Panc1 (cell line): Measurements from ENCODE around the gene ANKRD55. TPM values are rescaled to one million over a fixed set of nuclear protein-coding genes. Genes with fewer than 3 reads are reported as not detected.

ENCODE experiments used
- ATAC-seq: fragments of 200-7000 bp; cut with Tn5 transposase; 2 replicates; pipeline ENCODE4 v1.9.1; 2020; ENCODE audit warnings: mild to moderate bottlenecking, moderate library complexity
- BruUV-seq: library from RNA; stranded (reverse); fragments of 400-500 nt; replicated peaks from 2 replicates; lab custom pipeline; 2021; lab: Mats Ljungman, UMichigan
- CTCF ChIA-PET: fragments of 300-600 bp; sonication (Branson Sonifier 250); formaldehyde crosslinking; loops from one replicate; lab custom pipeline; 2022; ENCODE audit warnings: antibody characterized with exemption; lab: Charles Lee
- POLR2A ChIA-PET: fragments of 300-600 bp; sonication (Branson Sonifier 250); formaldehyde crosslinking; loops from one replicate; lab custom pipeline; 2022; ENCODE audit warnings: antibody characterized with exemption; lab: Charles Lee
- DNase-seq: peaks from one replicate; pipeline ENCODE4 v3.0.0-alpha.2; 2010; ENCODE audit warnings: low read depth, low spot score
- H3K27ac ChIP-seq: 2 replicates; pipeline ENCODE4 v1.5.1; 2011; ENCODE audit warnings: mild to moderate bottlenecking, low read length, inconsistent platforms
- H3K27me3 ChIP-seq: fragments of 200-500 bp; sonication (Bioruptor generic); 2 replicates; pipeline ENCODE4 v1.6.0; 2014; ENCODE audit warnings: low read length, inconsistent platforms; ENCODE audit not compliant: control insufficient read depth, insufficient read depth
- H3K36me3 ChIP-seq: fragments of 200-500 bp; sonication (Bioruptor generic); 2 replicates; pipeline ENCODE4 v1.5.1; 2014; ENCODE audit warnings: inconsistent platforms, mild to moderate bottlenecking, low read length, moderate library complexity; ENCODE audit not compliant: control insufficient read depth, insufficient read depth
- H3K4me1 ChIP-seq: 2 replicates; pipeline ENCODE4 v1.5.1; 2011; ENCODE audit warnings: inconsistent platforms, mild to moderate bottlenecking, low read length, moderate library complexity; ENCODE audit not compliant: control insufficient read depth, insufficient read depth
- H3K4me3 ChIP-seq, 2 experiments: 2 replicates each; pipeline ENCODE4 v1.5.1; 2011 to 2012; ENCODE audit warnings: low read depth in 2 of 2, low read length in 2 of 2, mild to moderate bottlenecking in 2 of 2, inconsistent platforms in 1 of 2, moderate library complexity in 1 of 2
- H3K9me3 ChIP-seq: fragments of 200-500 bp; sonication (Bioruptor generic); 2 replicates; pipeline ENCODE4 v1.5.1; 2014; ENCODE audit warnings: low read depth, mild to moderate bottlenecking, inconsistent platforms, low read length, moderate library complexity; ENCODE audit not compliant: control insufficient read depth, insufficient read depth
- POLR2AphosphoS5 ChIP-seq: IDR thresholded peaks from 2 replicates; pipeline ENCODE4 v1.6.1; 2012; ENCODE audit warnings: mild to moderate bottlenecking, low read depth, low read length, moderate library complexity
- SIN3A ChIP-seq: IDR thresholded peaks from 2 replicates; pipeline ENCODE4 v1.6.1; 2012; ENCODE audit warnings: low read depth, mild to moderate bottlenecking, low read length, moderate library complexity, borderline replicate concordance; ENCODE audit not compliant: insufficient read depth
- TCF7L2 ChIP-seq: IDR thresholded peaks from 2 replicates; pipeline ENCODE4 v1.6.1; 2011; ENCODE audit warnings: mild to moderate bottlenecking, low read depth, low read length, inconsistent platforms
- in situ Hi-C: cut with HindIII; loops from 2 replicates; pipeline ENCODE4 v1.10.0; 2016; ENCODE audit warnings: low sequenced_read_pairs, low pct_unique_long_range_greater_than_20kb
- intact Hi-C: fragments of 100-400 bp; cut with micrococcal nuclease; formaldehyde crosslinking; loops from one replicate; pipeline ENCODE4 v1.10.0; 2022; ENCODE audit not compliant: unreplicated experiment
- total RNA-seq: library from RNA; stranded (reverse); gene quantifications from one replicate; pipeline ENCODE4 v1.2.1, GENCODE V29; 2021; ENCODE audit not compliant: unreplicated experiment
- TF ChIP-seq, protein P1 (sequence below): fragments of 450-650 bp; IDR thresholded peaks from 2 replicates; pipeline ENCODE4 v1.5.1; 2017; ENCODE audit warnings: mild to moderate bottlenecking
- TF ChIP-seq, protein P2 (sequence below), 2 experiments: IDR thresholded peaks; 2 replicates each; pipeline ENCODE4 v1.6.1; 2011 to 2012; ENCODE audit warnings: low read depth in 2 of 2, control low read depth in 1 of 2, low read length in 1 of 2, mild to moderate bottlenecking in 1 of 2, moderate library complexity in 1 of 2; ENCODE audit not compliant: insufficient read depth in 1 of 2

The ANKRD55 gene
- total RNA-seq, 1 experiment from 2014 or later = not detected

DNA sequence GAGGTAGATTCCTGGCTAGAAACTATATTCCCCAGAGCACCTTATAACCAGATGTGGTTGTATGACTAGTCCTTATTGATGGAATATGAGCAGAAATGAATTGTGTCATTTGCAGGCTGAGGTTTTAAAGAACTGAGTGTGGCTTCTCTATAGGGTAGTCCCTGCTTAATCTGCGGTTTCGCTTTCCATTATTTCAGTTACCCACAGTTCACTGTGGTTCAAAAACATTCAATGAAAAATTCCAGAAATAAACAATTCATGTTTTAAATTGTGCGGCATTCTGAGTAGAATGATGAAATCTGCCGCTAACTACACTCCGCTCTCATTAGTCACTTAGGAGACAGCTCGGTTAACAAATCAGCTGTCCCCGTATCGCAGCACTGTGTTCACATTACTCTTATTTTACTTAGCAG is 65.1 kb downstream of the ANKRD55 start:
- TF ChIP-seq POLR2AphosphoS5 (no peak), SIN3A (no peak), TCF7L2 (no peak)
- Histone ChIP-seq H3K27me3 (no peaks in the 10 kb centered on the region), H3K4me1 (no peaks in the 10 kb centered on the region), H3K36me3 (no peaks in the 10 kb centered on the region), H3K4me3 (no peak overlapping the region), H3K9me3 (no peaks in the 10 kb centered on the region), H3K27ac (no peak overlapping the region)
- ATAC-seq (no peak), DNase-seq (no peak)
- intact Hi-C loops = no loop called here
- ChIA-PET POLR2A (no interaction called here), CTCF (no interaction called here)
- in situ Hi-C loops = no loop called here
- BruUV-seq = no TSS peak

DNA sequence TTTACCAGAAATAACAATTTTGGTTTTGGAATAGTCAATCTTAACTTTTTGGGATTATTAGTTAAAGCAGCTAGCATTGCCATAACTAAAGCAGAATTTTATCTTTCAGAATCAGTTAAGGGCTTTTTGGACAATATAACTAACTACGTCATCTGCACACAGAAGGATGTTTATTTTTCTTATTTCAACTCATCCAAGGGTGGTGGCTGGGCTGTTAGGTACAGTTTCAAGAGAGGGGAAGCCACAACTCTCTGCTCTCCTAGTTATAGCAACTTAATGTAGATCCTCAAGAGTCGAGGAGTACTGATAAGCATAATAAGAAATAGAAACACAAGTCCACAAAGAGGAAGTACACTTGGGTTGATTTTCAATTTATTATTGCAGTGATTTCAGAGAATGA is 65.6 kb downstream of the ANKRD55 start:
- intact Hi-C loops (no loop called here), in situ Hi-C loops (no loop called here)
- ChIA-PET POLR2A (no interaction called here), CTCF (no interaction called here)
- no peaks in the 10 kb centered on the region for H3K4me1 ChIP-seq
- H3K9me3 ChIP-seq = no peaks in the 10 kb centered on the region
- H3K36me3 ChIP-seq = no peaks in the 10 kb centered on the region
- H3K27me3 ChIP-seq = no peaks in the 10 kb centered on the region
- H3K27ac ChIP-seq = no peak overlapping the region
- no peak for TF ChIP-seq TCF7L2
- no peak for TF ChIP-seq SIN3A
- TF ChIP-seq POLR2AphosphoS5 = no peak
- TF ChIP-seq, protein P1, sequence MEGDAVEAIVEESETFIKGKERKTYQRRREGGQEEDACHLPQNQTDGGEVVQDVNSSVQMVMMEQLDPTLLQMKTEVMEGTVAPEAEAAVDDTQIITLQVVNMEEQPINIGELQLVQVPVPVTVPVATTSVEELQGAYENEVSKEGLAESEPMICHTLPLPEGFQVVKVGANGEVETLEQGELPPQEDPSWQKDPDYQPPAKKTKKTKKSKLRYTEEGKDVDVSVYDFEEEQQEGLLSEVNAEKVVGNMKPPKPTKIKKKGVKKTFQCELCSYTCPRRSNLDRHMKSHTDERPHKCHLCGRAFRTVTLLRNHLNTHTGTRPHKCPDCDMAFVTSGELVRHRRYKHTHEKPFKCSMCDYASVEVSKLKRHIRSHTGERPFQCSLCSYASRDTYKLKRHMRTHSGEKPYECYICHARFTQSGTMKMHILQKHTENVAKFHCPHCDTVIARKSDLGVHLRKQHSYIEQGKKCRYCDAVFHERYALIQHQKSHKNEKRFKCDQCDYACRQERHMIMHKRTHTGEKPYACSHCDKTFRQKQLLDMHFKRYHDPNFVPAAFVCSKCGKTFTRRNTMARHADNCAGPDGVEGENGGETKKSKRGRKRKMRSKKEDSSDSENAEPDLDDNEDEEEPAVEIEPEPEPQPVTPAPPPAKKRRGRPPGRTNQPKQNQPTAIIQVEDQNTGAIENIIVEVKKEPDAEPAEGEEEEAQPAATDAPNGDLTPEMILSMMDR = no peak
- TF ChIP-seq, protein P2, sequence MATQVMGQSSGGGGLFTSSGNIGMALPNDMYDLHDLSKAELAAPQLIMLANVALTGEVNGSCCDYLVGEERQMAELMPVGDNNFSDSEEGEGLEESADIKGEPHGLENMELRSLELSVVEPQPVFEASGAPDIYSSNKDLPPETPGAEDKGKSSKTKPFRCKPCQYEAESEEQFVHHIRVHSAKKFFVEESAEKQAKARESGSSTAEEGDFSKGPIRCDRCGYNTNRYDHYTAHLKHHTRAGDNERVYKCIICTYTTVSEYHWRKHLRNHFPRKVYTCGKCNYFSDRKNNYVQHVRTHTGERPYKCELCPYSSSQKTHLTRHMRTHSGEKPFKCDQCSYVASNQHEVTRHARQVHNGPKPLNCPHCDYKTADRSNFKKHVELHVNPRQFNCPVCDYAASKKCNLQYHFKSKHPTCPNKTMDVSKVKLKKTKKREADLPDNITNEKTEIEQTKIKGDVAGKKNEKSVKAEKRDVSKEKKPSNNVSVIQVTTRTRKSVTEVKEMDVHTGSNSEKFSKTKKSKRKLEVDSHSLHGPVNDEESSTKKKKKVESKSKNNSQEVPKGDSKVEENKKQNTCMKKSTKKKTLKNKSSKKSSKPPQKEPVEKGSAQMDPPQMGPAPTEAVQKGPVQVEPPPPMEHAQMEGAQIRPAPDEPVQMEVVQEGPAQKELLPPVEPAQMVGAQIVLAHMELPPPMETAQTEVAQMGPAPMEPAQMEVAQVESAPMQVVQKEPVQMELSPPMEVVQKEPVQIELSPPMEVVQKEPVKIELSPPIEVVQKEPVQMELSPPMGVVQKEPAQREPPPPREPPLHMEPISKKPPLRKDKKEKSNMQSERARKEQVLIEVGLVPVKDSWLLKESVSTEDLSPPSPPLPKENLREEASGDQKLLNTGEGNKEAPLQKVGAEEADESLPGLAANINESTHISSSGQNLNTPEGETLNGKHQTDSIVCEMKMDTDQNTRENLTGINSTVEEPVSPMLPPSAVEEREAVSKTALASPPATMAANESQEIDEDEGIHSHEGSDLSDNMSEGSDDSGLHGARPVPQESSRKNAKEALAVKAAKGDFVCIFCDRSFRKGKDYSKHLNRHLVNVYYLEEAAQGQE (IDR thresholded peaks at IDR 0.05; ENCODE audit: insufficient read depth in 1 of 2, low read depth in 2 of 2, low read length in 1 of 2) = no peak
- ATAC-seq = no peak
- H3K4me3 ChIP-seq = no peak overlapping the region
- no peak for DNase-seq
- BruUV-seq = no TSS peak

DNA sequence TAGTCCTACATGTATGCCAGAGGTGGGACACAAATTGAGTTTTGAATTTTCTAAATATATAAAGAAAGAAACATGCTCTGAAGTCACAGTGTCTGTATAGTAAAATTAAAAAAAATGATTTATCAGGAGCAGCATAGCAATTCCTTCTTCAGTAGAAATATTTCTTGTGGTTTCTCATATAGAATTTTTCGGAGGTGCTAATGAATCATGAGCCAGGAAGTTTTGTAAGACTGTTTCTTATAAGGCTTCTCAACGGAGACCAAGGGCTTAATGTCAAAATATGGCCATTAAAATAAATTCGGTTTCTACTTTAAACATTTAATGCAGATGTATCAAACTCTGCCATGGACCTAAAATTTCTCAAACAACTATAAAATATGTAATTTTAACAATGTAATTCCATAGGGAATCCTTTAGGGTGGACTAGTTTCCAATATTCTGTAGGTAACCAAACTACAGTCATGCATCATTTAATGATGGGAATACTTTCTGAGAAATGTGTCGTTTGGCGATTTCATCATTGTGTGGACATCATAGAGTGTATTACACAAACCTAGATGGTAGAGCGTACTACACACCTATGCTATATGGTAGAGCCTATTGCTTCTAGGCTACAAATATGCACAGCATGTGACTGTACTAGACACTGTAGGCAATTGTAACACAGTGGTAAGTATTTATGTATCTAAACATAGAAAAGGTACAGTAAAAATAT is 66.3 kb downstream of the ANKRD55 start:
- Histone ChIP-seq H3K27ac (no peak overlapping the region), H3K9me3 (no peaks in the 10 kb centered on the region), H3K36me3 (no peaks in the 10 kb centered on the region), H3K27me3 (no peaks in the 10 kb centered on the region), H3K4me1 (no peaks in the 10 kb centered on the region), H3K4me3 (no peak overlapping the region)
- in situ Hi-C loops (no loop called here), intact Hi-C loops (no loop called here)
- no peak for ATAC-seq
- ChIA-PET POLR2A (no interaction called here), CTCF (no interaction called here)
- TF ChIP-seq, protein P1 = no peak
- TF ChIP-seq, protein P2 (IDR thresholded peaks at IDR 0.05; ENCODE audit: insufficient read depth in 1 of 2, low read depth in 2 of 2, low read length in 1 of 2) = no peak
- no peak for TF ChIP-seq TCF7L2
- no peak for TF ChIP-seq POLR2AphosphoS5
- no peak for TF ChIP-seq SIN3A
- no peak for DNase-seq
- BruUV-seq = no TSS peak
